ENCODE measurements around the gene TMEM263. TPM values are rescaled to one million over a fixed set of nuclear protein-coding genes. Genes with fewer than 3 reads are reported as not detected.

Gene TMEM263
- total and polyA plus RNA-seq, 9 of the 15 experiments (the other 6 are each of a cell fraction or from before 2014, with no cell fraction given), result 12.6 to 36.7 (median 24.4) TPM

GRCh38 chr12:106907411-106907810 lies 48.3 kb upstream of the TMEM263 start:
- BruUV-seq (replicated peaks), result no TSS peak
- no peaks in the 10 kb centered on the region for H3K36me3 ChIP-seq (ENCODE audit: control insufficient read depth, insufficient read depth, low read length)
- H3K9me1 ChIP-seq (ENCODE audit: control insufficient read depth, insufficient read depth, low read length), result no peaks in the 10 kb centered on the region
- H3K4me3 ChIP-seq, result no peak overlapping the region
- H4K20me1 ChIP-seq (replicated peaks; ENCODE audit: control insufficient read depth, insufficient read depth, low read length), result no peaks in the 10 kb centered on the region
- no peak for FAIRE-seq
- H2AFZ ChIP-seq (ENCODE audit: low read depth, low read length), result peak overlapping the region; percentile 38; the same call in 1 of the 2 replicates
- in situ Hi-C loops (cut with MboI) (no loop called here), intact Hi-C loops (cut with micrococcal nuclease) (loop anchor here (10.0 kb wide), 1 partner anchor 553 kb away; the partner anchor contains the start of gene POLR3B)
- ChIA-PET CTCF (ENCODE audit: low intra/inter-chr PET ratio) (interaction anchor here (1.1 kb wide), 1 partner anchor 12 kb away, joined by 3 read pairs; no protein-coding TSS in a partner anchor), POLR2A (interaction anchor here (1.2 kb wide), 1 partner anchor 549 kb away, joined by 3 read pairs; no protein-coding TSS in a partner anchor)
- H3K4me1 ChIP-seq (replicated peaks in 1 of 2; ENCODE audit: control insufficient read depth in 2 of 2, insufficient read depth in 2 of 2, low read length in 2 of 2), result peaks cover 0 to 7% of the 10 kb centered on the region in 2 experiments; a peak in 3 of 5 replicates
- H3K27ac ChIP-seq (ENCODE audit: extremely low read depth, low read depth, low read length), result no peak overlapping the region
- DNase-seq (ENCODE audit: extremely low read depth in 1 of 4, low spot score in 3 of 4), result no peak
- TF ChIP-seq NFYB (IDR thresholded peaks at IDR 0.05; ENCODE audit: extremely low read depth, insufficient read length), result no peak
- TF ChIP-seq THRB (CRISPR knock-in tag; conservative IDR thresholded peaks at IDR 0.05), result no peak
- 0 out of 6 replicates have a peak, but pooled peaks of 1 of the 3 experiments have one; percentile 16 for TF ChIP-seq CTCF (IDR thresholded peaks at IDR 0.05 in 2 of 3, conservative IDR thresholded peaks at IDR 0.05 in 1 of 3; ENCODE audit: insufficient read depth in 2 of 3, low read depth in 1 of 3, low read length in 3 of 3)
- no peak for TF ChIP-seq ETV1 (tag; conservative IDR thresholded peaks at IDR 0.05; ENCODE audit: low read depth)
- TF ChIP-seq KDM1A (IDR thresholded peaks at IDR 0.05), result peak in 1 of 2 experiments; percentile 40; a peak in 1 of 4 replicates
- peak; percentile 40 for TF ChIP-seq BCOR (IDR thresholded peaks at IDR 0.05)
- 0 out of 4 replicates have a peak, but pooled peaks of 1 of the 2 experiments have one; percentile 10 for TF ChIP-seq RAD21 (CRISPR knock-in tag; conservative IDR thresholded peaks at IDR 0.05 in 1 of 2, IDR thresholded peaks at IDR 0.05 in 1 of 2)
- no peak for TF ChIP-seq PHF20 (IDR thresholded peaks at IDR 0.05; ENCODE audit: partially characterized antibody)
- TF ChIP-seq VEZF1 (CRISPR knock-in tag; IDR thresholded peaks at IDR 0.05), result no peak
- no peak for TF ChIP-seq E2F5 (CRISPR knock-in tag; IDR thresholded peaks at IDR 0.05)
- TF ChIP-seq ZKSCAN8 (CRISPR knock-in tag; IDR thresholded peaks at IDR 0.05), result no peak
- TF ChIP-seq TAF1 (IDR thresholded peaks at IDR 0.05; ENCODE audit: control insufficient read depth, extremely low read depth, insufficient read depth, low read length, severe bottlenecking), result no peak
- TF ChIP-seq ZNF217 (CRISPR knock-in tag; IDR thresholded peaks at IDR 0.05), result no peak
- no peaks in the 10 kb centered on the region for H3K79me2 ChIP-seq (ENCODE audit: control insufficient read depth, insufficient read depth, low read length)
- H3K4me2 ChIP-seq (ENCODE audit: insufficient read depth, low read length), result no peak overlapping the region
- ATAC-seq, result no peak
- WGBS (ENCODE audit: insufficient coverage, low coverage, missing lambda C conversion rate), result 19% methylated on average over 5 of the region's 5 CpGs
- peaks cover 12 to 43% of the 10 kb centered on the region in 2 experiments; a peak in 3 of 5 replicates for H3K27me3 ChIP-seq (ENCODE audit: control insufficient read depth in 2 of 2, insufficient read depth in 2 of 2, low read length in 2 of 2)
- H3K9me3 ChIP-seq (replicated peaks; ENCODE audit: control insufficient read depth, insufficient read depth, low read depth, low read length), result no peaks in the 10 kb centered on the region
- no peak overlapping the region for H3K9ac ChIP-seq (ENCODE audit: insufficient read depth in 1 of 2, low read depth in 2 of 2, low read length in 2 of 2)
